Activated T-cell treated with anti-CD3 and anti-CD28 coated beads, Interleukin-2, amount 50 U/mL, for 4 hours (primary cell): Measurements from ENCODE around the gene RYR1. TPM values are rescaled to one million over a fixed set of nuclear protein-coding genes. Genes with fewer than 3 reads are reported as not detected.
"Not testable (repeated sequence)": the region's sequence is repeated elsewhere in the genome, so short reads cannot be mapped to it uniquely, and the experiment has no call there.

ENCODE experiments used
- ATAC-seq, 2 donors: fragments of 200-7000 bp; cut with Tn5 transposase; one replicate each; pipeline ENCODE4 v1.10.0; 2021
- DNase-seq: peaks from one replicate; pipeline ENCODE4 v3.0.0-alpha.2; 2020
- H3K27me3 Mint-ChIP-seq: one replicate; pipeline ENCODE4 v1.8.0; 2021; ENCODE audit warnings: low read depth, mixed read lengths
- H3K36me3 Mint-ChIP-seq: one replicate; pipeline ENCODE4 v1.8.0; 2022; ENCODE audit warnings: mixed read lengths; ENCODE audit not compliant: insufficient read depth
- H3K4me1 Mint-ChIP-seq: one replicate; pipeline ENCODE4 v1.8.0; 2021; ENCODE audit warnings: low read depth, mixed read lengths
- H3K4me3 Mint-ChIP-seq: one replicate; pipeline ENCODE4 v1.8.0; 2021; ENCODE audit warnings: mild to moderate bottlenecking, moderate library complexity, mixed read lengths
- H3K9me3 Mint-ChIP-seq: one replicate; pipeline ENCODE4 v1.8.0; 2021; ENCODE audit warnings: mixed read lengths
- total RNA-seq, 3 donors: library from RNA; stranded (reverse); gene quantifications; one replicate each; pipeline ENCODE4 v1.2.1, GENCODE V29; 2021

RYR1 gene
- total RNA-seq, 3 donors from 2014 or later, result 2.3 to 3.9 (median 3.2) TPM

GRCh38 chr19:38470788-38471480 lies 37.4 kb downstream of the RYR1 start:
- Mint-ChIP-seq H3K4me3 (no peak overlapping the region), H3K4me1 (no peaks in the 10 kb centered on the region), H3K27me3 (peaks cover 9% of the 10 kb centered on the region), H3K9me3 (no peaks in the 10 kb centered on the region), H3K36me3 (no peaks in the 10 kb centered on the region)
- ATAC-seq (no peak), DNase-seq (no peak)

- not testable (repeated sequence) for H3K9me3 Mint-ChIP-seq, H3K36me3 Mint-ChIP-seq, ATAC-seq, H3K4me1 Mint-ChIP-seq, DNase-seq, H3K4me3 Mint-ChIP-seq, H3K27me3 Mint-ChIP-seq
Observed at GRCh38 chr19:38472725-38473124, 39.2 kb downstream of the RYR1 start.

- Mint-ChIP-seq H3K9me3 (no peaks in the 10 kb centered on the region), H3K36me3 (no peaks in the 10 kb centered on the region), H3K27me3 (peaks cover 9% of the 10 kb centered on the region), H3K4me3 (no peak overlapping the region), H3K4me1 (no peaks in the 10 kb centered on the region)
- ATAC-seq (no peak), DNase-seq (no peak)
Observed at GRCh38 chr19:38473201-38473600, 39.7 kb downstream of the RYR1 start.

- Mint-ChIP-seq H3K27me3 (peaks cover 5% of the 10 kb centered on the region), H3K36me3 (no peaks in the 10 kb centered on the region), H3K4me1 (no peaks in the 10 kb centered on the region), H3K4me3 (no peak overlapping the region), H3K9me3 (no peaks in the 10 kb centered on the region)
- DNase-seq (no peak), ATAC-seq (no peak)
Observed at GRCh38 chr19:38475176-38475575, 41.7 kb downstream of the RYR1 start.

- no peak overlapping the region for H3K4me3 Mint-ChIP-seq
- DNase-seq (no peak), ATAC-seq (no peak)
- no peaks in the 10 kb centered on the region for H3K36me3 Mint-ChIP-seq
- no peaks in the 10 kb centered on the region for H3K9me3 Mint-ChIP-seq
- peaks cover 5% of the 10 kb centered on the region for H3K27me3 Mint-ChIP-seq
- H3K4me1 Mint-ChIP-seq, result no peaks in the 10 kb centered on the region
Observed at GRCh38 chr19:38478273-38478971, 44.9 kb downstream of the RYR1 start.

GRCh38 chr19:38482496-38482895 lies 49.0 kb downstream of the RYR1 start:
- H3K9me3 Mint-ChIP-seq, result no peaks in the 10 kb centered on the region
- DNase-seq, result no peak
- H3K36me3 Mint-ChIP-seq, result no peaks in the 10 kb centered on the region
- no peak overlapping the region for H3K4me3 Mint-ChIP-seq
- no peaks in the 10 kb centered on the region for H3K4me1 Mint-ChIP-seq
- H3K27me3 Mint-ChIP-seq, result peaks cover 15% of the 10 kb centered on the region
- ATAC-seq, result no peak

- peaks cover 13% of the 10 kb centered on the region for H3K27me3 Mint-ChIP-seq
- ATAC-seq, result no peak
- H3K9me3 Mint-ChIP-seq, result no peaks in the 10 kb centered on the region
Observed at GRCh38 chr19:38483016-38483630, 49.6 kb downstream of the RYR1 start.

GRCh38 chr19:38484747-38485146 lies 51.3 kb downstream of the RYR1 start:
- no peak for DNase-seq
- no peaks in the 10 kb centered on the region for H3K36me3 Mint-ChIP-seq
- peaks cover 18% of the 10 kb centered on the region for H3K27me3 Mint-ChIP-seq
- H3K4me3 Mint-ChIP-seq, result no peak overlapping the region
- no peaks in the 10 kb centered on the region for H3K4me1 Mint-ChIP-seq
- ATAC-seq, result no peak
- H3K9me3 Mint-ChIP-seq, result no peaks in the 10 kb centered on the region

More at GRCh38 chr19:38483016-38483630, 49.6 kb downstream of the RYR1 start:
- Mint-ChIP-seq H3K4me3 (no peak overlapping the region), H3K36me3 (no peaks in the 10 kb centered on the region), H3K4me1 (no peaks in the 10 kb centered on the region)
- no peak for DNase-seq

- peaks cover 26% of the 10 kb centered on the region for H3K27me3 Mint-ChIP-seq
- ATAC-seq (no peak), DNase-seq (no peak)
- peaks cover 2% of the 10 kb centered on the region for H3K9me3 Mint-ChIP-seq
- no peaks in the 10 kb centered on the region for H3K4me1 Mint-ChIP-seq
- H3K4me3 Mint-ChIP-seq, result no peak overlapping the region
- H3K36me3 Mint-ChIP-seq, result peaks cover 2% of the 10 kb centered on the region
Observed at GRCh38 chr19:38485541-38486285, 52.2 kb downstream of the RYR1 start.

- Mint-ChIP-seq H3K4me3 (no peak overlapping the region), H3K27me3 (peaks cover 28% of the 10 kb centered on the region), H3K36me3 (peaks cover 3% of the 10 kb centered on the region), H3K4me1 (no peaks in the 10 kb centered on the region), H3K9me3 (peaks cover 5% of the 10 kb centered on the region)
- no peak for ATAC-seq
- no peak for DNase-seq
Observed at GRCh38 chr19:38486731-38487336, 53.3 kb downstream of the RYR1 start.

GRCh38 chr19:38488096-38488495 lies 54.6 kb downstream of the RYR1 start:
- Mint-ChIP-seq H3K36me3 (peaks cover 3% of the 10 kb centered on the region), H3K4me1 (no peaks in the 10 kb centered on the region), H3K4me3 (no peak overlapping the region), H3K27me3 (peaks cover 37% of the 10 kb centered on the region), H3K9me3 (peaks cover 5% of the 10 kb centered on the region)
- ATAC-seq (no peak), DNase-seq (no peak)

GRCh38 chr19:38488776-38489481 lies 55.4 kb downstream of the RYR1 start:
- ATAC-seq (no peak), DNase-seq (no peak)
- Mint-ChIP-seq H3K4me1 (no peaks in the 10 kb centered on the region), H3K36me3 (peaks cover 3% of the 10 kb centered on the region), H3K4me3 (no peak overlapping the region), H3K27me3 (peaks cover 41% of the 10 kb centered on the region), H3K9me3 (peaks cover 5% of the 10 kb centered on the region)

GRCh38 chr19:38490861-38491260 lies 57.4 kb downstream of the RYR1 start:
- DNase-seq (no peak), ATAC-seq (no peak)
- Mint-ChIP-seq H3K4me1 (no peaks in the 10 kb centered on the region), H3K9me3 (peaks cover 5% of the 10 kb centered on the region), H3K4me3 (no peak overlapping the region), H3K27me3 (peaks cover 41% of the 10 kb centered on the region), H3K36me3 (peaks cover 3% of the 10 kb centered on the region)
